GM21381 (cell line): ENCODE measurements around the gene TTLL4.

Source experiments
- ATAC-seq: cut with Tn5 transposase; IDR thresholded peaks from one replicate; pipeline ENCODE4 v1.9.1; 2021; ENCODE audit warnings: mild to moderate bottlenecking, moderate library complexity; ENCODE audit not compliant: unreplicated experiment

Gene TTLL4

DNA sequence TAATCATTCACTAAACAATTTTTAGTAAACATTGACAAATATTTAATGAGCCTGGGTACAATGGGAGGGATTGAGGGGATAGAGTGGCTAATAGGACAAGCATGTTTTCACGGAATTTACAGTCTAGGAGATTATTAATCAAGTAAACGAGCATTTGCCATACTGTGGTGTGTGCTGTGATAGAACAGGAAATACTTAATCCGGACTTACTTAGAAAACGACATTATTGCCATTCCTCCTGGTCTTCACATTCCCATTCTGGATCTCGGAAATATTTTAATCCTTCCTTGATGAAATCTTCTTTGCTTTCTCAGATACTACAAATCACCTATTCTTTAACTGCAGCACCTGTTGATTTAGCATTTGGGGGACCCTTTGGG is 905 bp downstream of the TTLL4 start:
- ATAC-seq, result no peak

DNA sequence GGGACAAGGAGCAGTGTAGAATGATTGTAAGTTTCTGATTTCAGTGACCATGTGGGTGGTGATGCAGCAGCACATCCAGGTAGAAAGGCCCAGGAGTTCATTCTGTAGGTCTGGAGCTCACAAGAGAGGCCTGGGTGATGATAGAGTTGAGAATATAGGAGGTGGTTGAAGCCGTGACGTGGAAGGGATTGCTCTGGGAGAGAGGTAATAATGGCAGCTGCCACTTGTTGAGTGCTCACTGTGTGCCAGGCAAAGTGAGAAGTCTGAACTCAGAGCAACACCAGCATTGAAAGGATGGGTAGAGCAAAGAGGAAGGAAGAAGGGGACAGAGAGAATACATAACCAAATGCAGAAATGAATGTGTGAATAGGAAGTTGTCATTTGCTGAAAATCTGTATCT is 3.3 kb downstream of the TTLL4 start:
- ATAC-seq, result no peak

GRCh38 chr2:218716070-218716469 is 5.4 kb downstream of the TTLL4 start:
- no peak for ATAC-seq

DNA sequence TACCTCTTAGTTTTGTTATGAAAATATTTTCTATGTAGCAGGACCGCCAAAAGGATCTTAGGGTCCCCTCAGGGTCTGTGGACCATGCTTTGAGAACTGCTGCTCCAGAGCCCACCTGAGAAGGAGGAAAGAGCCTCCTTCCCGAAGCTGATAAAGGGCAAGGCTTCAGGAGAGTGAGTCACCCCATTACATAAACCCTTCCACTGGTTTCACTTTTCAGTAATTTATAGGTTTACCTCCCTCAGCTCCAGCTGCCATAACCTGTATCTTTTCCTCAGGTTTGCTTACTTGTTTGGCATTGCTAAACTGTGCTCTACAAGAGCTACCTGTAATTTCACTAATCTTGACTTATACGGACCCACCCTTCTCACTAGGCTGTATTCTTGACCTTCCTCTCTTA is 6.6 kb downstream of the TTLL4 start:
- no peak for ATAC-seq

DNA sequence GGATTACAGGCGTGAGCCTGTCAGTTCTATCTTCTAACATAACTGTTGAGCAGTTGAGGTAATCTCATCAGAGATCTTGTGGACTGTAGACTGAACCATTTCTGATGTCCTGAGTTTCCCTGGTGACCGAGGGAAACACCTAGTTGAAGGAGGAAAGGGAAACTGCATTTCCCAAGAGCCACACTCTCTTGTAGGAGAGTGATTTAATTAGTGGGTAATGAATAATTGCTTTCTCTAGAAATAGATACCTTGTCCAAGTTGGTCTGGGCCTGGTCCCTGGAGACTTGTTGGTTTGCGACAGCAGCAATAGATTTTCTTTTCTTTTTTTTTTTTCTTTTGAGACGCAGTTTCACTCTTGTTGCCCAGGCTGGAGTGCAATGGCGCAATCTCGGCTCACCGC is 7.4 kb downstream of the TTLL4 start:
- ATAC-seq, result no peak

DNA sequence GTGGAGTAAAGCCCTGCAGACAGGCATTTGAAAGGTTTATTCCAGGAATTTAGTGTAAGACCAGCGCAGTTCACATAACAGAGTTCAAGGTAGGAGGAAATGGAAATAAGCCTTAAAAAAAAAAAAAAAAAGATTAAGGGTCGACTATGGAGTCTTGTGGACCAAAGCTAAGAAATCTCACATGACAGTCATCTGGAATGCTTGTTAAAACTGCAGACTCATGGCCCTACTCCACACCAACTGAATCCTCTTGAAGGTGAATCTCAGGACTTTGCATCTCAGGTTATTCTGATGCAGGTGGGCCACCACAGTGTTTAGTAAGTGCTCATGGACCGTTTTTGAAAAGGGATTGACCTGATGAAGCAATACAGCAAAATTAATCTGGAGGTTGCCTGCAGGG is 8.8 kb downstream of the TTLL4 start:
- ATAC-seq, result no peak

- ATAC-seq, result no peak
Measured at GRCh38 chr2:218720048-218721041, 9.7 kb downstream of the TTLL4 start.

DNA sequence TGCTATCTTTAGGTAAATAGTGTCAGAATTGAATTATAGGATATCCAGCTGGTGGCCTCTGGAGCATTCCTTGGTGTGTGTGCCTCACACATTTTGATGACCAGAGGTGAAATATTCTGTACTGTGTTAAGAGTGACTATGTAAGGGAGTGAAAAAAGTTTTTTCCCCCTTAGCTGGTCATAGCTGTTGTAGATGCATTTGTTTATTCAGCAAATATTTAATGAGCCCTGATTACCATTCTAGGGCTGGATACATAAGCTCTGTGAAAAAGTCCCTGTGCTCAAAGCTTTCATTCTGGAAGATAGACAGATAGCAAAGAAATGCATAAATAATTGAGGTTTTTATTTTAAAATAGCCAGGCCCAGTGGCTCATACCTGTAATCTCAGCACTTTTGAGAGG is 10.9 kb downstream of the TTLL4 start:
- no peak for ATAC-seq

GRCh38 chr2:218721934-218722333 is 11.3 kb downstream of the TTLL4 start:
- no peak for ATAC-seq

DNA sequence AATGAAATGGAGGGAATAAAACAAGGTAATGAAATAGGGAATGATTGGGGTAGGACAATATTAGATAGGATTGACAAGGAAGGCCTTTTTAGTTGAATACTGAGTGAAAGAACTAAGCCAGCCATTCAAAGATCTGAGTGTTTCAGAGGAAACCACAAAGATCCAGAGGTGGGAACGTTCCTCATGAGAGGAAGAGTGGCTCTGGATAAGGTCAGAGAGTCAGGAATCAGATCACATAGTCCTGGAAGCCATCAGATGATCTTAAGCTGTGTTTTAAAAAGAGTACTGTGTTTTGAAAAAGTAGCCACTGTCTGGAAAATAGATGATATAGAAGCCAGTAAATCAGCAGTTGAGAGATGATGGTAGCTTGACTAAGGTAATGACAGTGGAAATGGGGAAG is 11.8 kb downstream of the TTLL4 start:
- ATAC-seq, result no peak

- ATAC-seq, result no peak
Measured at GRCh38 chr2:218722876-218723785, 12.5 kb downstream of the TTLL4 start.

- ATAC-seq, result no peak
Measured at GRCh38 chr2:218726004-218726574, 15.5 kb downstream of the TTLL4 start.

- no peak for ATAC-seq
Measured at GRCh38 chr2:218727502-218728165, 17.0 kb downstream of the TTLL4 start.

GRCh38 chr2:218729640-218730039 is 19.0 kb downstream of the TTLL4 start:
- no peak for ATAC-seq

- ATAC-seq, result no peak
Measured at GRCh38 chr2:218732052-218732760, 21.6 kb downstream of the TTLL4 start.

- no peak for ATAC-seq
Measured at GRCh38 chr2:218732761-218733158, 22.1 kb downstream of the TTLL4 start.

GRCh38 chr2:218733171-218734021 is 22.8 kb downstream of the TTLL4 start:
- no peak for ATAC-seq

GRCh38 chr2:218734190-218734975 is 23.7 kb downstream of the TTLL4 start:
- ATAC-seq, result no peak
